BLaER1 (cell line): Measurements from ENCODE around the gene PTGR3.

ENCODE experiments used
- H3K27ac ChIP-seq: shearing (Covaris generic); formaldehyde crosslinking; 2 replicates; pipeline ENCODE4 v1.8.1; 2022
- H3K27me3 ChIP-seq: shearing (Covaris generic); formaldehyde crosslinking; 2 replicates; pipeline ENCODE4 v1.8.1; 2022
- H3K36me3 ChIP-seq: shearing (Covaris generic); formaldehyde crosslinking; 2 replicates; pipeline ENCODE4 v1.8.1; 2022
- H3K4me1 ChIP-seq: shearing (Covaris generic); formaldehyde crosslinking; 2 replicates; pipeline ENCODE4 v1.8.1; 2022
- H3K4me2 ChIP-seq: shearing (Covaris generic); formaldehyde crosslinking; 2 replicates; pipeline ENCODE4 v1.8.1; 2022
- H3K4me3 ChIP-seq: shearing (Covaris generic); formaldehyde crosslinking; 2 replicates; pipeline ENCODE4 v1.8.1; 2022
- H3K9ac ChIP-seq: shearing (Covaris generic); formaldehyde crosslinking; 2 replicates; pipeline ENCODE4 v1.8.1; 2022
- H3K9me3 ChIP-seq: shearing (Covaris generic); formaldehyde crosslinking; 2 replicates; pipeline ENCODE4 v1.8.1; 2022
- H4K20me1 ChIP-seq: shearing (Covaris generic); formaldehyde crosslinking; 2 replicates; pipeline ENCODE4 v1.8.1; 2022
- Cebpa-rat ChIP-seq: shearing (Covaris generic); IDR thresholded peaks from 2 replicates; pipeline ENCODE4 v1.8.1; 2022

PTGR3 gene

GRCh38 chr18:75249175-75249518 is 40.2 kb upstream of the PTGR3 start:
- Histone ChIP-seq H3K36me3 (no peaks in the 10 kb centered on the region), H3K9me3 (no peaks in the 10 kb centered on the region), H4K20me1 (peaks cover 20% of the 10 kb centered on the region; the same call in 1 of the 2 replicates), H3K4me1 (peaks cover 40% of the 10 kb centered on the region), H3K9ac (peak overlapping the region; percentile 69), H3K27me3 (no peaks in the 10 kb centered on the region), H3K4me3 (peak overlapping the region; percentile 51), H3K27ac (peak overlapping the region; percentile 90), H3K4me2 (peak overlapping the region; percentile 91)
- no peak for TF ChIP-seq Cebpa-rat

GRCh38 chr18:75248426-75249174 is 39.7 kb upstream of the PTGR3 start:
- no peaks in the 10 kb centered on the region for H3K36me3 ChIP-seq
- no peak for TF ChIP-seq Cebpa-rat
- peaks cover 19% of the 10 kb centered on the region; the same call in 1 of the 2 replicates for H4K20me1 ChIP-seq
- H3K4me1 ChIP-seq, result peaks cover 40% of the 10 kb centered on the region
- H3K4me2 ChIP-seq, result peak overlapping the region; percentile 91
- H3K9ac ChIP-seq, result peak overlapping the region; percentile 69
- peak overlapping the region; percentile 56 for H3K4me3 ChIP-seq
- H3K27me3 ChIP-seq, result no peaks in the 10 kb centered on the region
- peak overlapping the region; percentile 90 for H3K27ac ChIP-seq
- no peaks in the 10 kb centered on the region for H3K9me3 ChIP-seq

DNA sequence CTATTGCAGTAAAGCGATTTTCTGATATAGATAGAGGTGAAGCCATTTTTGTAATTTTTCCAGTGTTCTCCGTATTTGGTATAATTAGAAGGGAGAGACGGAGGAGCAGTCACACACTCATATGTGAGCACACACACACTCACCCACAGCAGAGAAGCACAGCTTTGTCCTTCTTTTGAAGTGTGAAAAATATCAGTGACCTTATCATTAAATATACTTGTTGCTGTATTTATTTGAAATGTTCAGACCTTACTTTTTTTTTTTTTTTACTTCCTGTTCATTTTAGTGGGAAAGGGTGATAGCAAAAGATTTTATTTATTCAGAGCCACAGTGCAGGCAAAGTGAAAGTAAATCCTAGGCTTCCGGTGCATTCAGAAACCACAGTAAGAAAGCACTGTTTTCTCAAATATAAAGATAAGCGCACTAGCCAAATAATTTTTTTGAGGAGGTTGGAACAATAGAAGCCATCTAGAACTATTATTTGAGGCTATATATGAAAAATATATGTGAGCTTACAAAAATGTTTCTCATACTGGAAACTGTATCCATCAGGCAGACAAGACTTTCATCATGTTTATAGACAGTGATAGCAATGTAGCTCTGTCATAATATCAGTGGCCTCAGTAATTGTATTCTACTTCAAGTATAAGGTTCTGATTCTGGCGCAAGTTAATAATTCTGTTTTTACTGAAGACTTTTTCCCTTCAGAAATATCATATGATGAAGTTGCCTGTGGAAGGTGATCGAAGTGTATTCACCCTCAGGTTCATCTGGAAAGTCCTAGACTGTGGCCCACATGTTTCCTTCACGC is 38.9 kb upstream of the PTGR3 start:
- Histone ChIP-seq H3K4me2 (peak overlapping the region; percentile 91), H3K27ac (peak overlapping the region; percentile 90), H4K20me1 (peaks cover 15% of the 10 kb centered on the region; the same call in 1 of the 2 replicates), H3K36me3 (no peaks in the 10 kb centered on the region), H3K9me3 (no peaks in the 10 kb centered on the region), H3K27me3 (no peaks in the 10 kb centered on the region), H3K9ac (peak overlapping the region; percentile 18), H3K4me3 (peak overlapping the region; percentile 56), H3K4me1 (peaks cover 37% of the 10 kb centered on the region)
- no peak for TF ChIP-seq Cebpa-rat

- Histone ChIP-seq H3K4me1 (peaks cover 37% of the 10 kb centered on the region), H3K27ac (peak overlapping the region; percentile 90), H3K4me2 (peak overlapping the region; percentile 91), H3K4me3 (peak overlapping the region; percentile 56), H3K27me3 (no peaks in the 10 kb centered on the region), H3K9me3 (no peaks in the 10 kb centered on the region), H4K20me1 (peaks cover 18% of the 10 kb centered on the region; the same call in 1 of the 2 replicates), H3K9ac (peak overlapping the region; percentile 18), H3K36me3 (no peaks in the 10 kb centered on the region)
- no peak for TF ChIP-seq Cebpa-rat
Observed at GRCh38 chr18:75246721-75247610, 38.0 kb upstream of the PTGR3 start.

- H3K4me1 ChIP-seq, result peaks cover 28% of the 10 kb centered on the region
- H3K27ac ChIP-seq, result no peak overlapping the region
- peaks cover 18% of the 10 kb centered on the region; the same call in 1 of the 2 replicates for H4K20me1 ChIP-seq
- H3K9me3 ChIP-seq, result peaks cover 14% of the 10 kb centered on the region
- TF ChIP-seq Cebpa-rat, result no peak
- no peak overlapping the region for H3K4me2 ChIP-seq
- H3K27me3 ChIP-seq, result no peaks in the 10 kb centered on the region
- H3K36me3 ChIP-seq, result peaks cover 13% of the 10 kb centered on the region; the same call in 1 of the 2 replicates
- H3K9ac ChIP-seq, result no peak overlapping the region
- H3K4me3 ChIP-seq, result no peak overlapping the region
Observed at GRCh38 chr18:75244351-75245313, 35.7 kb upstream of the PTGR3 start.

DNA sequence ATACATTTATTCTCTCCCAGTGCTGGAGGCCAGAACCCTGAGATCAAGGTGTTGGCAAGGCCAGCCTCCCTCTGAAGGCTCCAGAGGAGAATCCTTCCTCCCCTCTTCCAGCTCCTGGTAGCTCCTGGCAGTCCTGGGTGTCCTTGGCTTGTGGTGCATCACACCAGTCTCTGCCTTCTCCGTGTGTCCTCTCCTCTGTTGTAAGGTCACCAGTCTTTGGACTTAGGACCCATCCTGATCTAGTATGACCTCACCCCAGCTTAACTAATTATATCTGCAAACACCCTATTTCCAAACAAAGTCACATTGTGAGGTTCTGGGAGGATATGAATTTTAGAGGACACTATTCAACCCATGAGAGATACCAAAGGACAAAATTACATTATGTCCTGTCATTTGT is 32.8 kb upstream of the PTGR3 start:
- Histone ChIP-seq H3K9ac (no peak overlapping the region), H3K4me1 (peaks cover 4% of the 10 kb centered on the region), H3K4me3 (no peak overlapping the region), H4K20me1 (peaks cover 18% of the 10 kb centered on the region; the same call in 1 of the 2 replicates), H3K9me3 (peaks cover 14% of the 10 kb centered on the region), H3K27me3 (no peaks in the 10 kb centered on the region), H3K27ac (no peak overlapping the region), H3K4me2 (no peak overlapping the region), H3K36me3 (peaks cover 24% of the 10 kb centered on the region; the same call in 1 of the 2 replicates)
- no peak for TF ChIP-seq Cebpa-rat

DNA sequence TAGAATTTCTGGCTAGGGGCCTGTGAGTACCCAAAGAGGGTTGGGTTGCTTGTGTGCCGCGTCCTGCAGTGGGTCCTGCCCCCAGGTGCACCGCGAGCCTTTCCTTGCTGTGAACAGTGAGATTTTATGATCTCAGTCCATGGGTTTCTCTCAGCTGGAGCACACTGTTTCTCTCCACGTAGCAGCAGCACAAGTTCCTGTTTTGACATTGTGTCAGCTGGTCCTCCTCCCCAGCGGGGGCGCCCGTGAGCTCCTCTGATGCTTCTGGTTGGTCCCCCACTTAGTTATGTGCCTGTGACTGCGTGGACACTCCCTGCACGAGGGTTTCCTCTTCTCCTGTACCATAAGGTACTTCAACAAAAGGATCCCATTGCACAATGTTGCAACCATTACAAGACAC is 31.5 kb upstream of the PTGR3 start:
- peaks cover 33% of the 10 kb centered on the region; the same call in 1 of the 2 replicates for H3K36me3 ChIP-seq
- H3K27ac ChIP-seq, result no peak overlapping the region
- no peaks in the 10 kb centered on the region for H3K27me3 ChIP-seq
- peaks cover 14% of the 10 kb centered on the region for H3K9me3 ChIP-seq
- H3K4me1 ChIP-seq, result no peaks in the 10 kb centered on the region
- no peak overlapping the region for H3K4me2 ChIP-seq
- no peak overlapping the region for H3K9ac ChIP-seq
- peaks cover 26% of the 10 kb centered on the region; the same call in 1 of the 2 replicates for H4K20me1 ChIP-seq
- H3K4me3 ChIP-seq, result no peak overlapping the region
- TF ChIP-seq Cebpa-rat, result no peak

GRCh38 chr18:75238786-75239185 is 29.8 kb upstream of the PTGR3 start:
- Histone ChIP-seq H3K36me3 (peaks cover 39% of the 10 kb centered on the region; the same call in 1 of the 2 replicates), H3K27me3 (no peaks in the 10 kb centered on the region), H3K9me3 (peaks cover 14% of the 10 kb centered on the region), H3K4me1 (no peaks in the 10 kb centered on the region), H4K20me1 (peaks cover 23% of the 10 kb centered on the region; the same call in 1 of the 2 replicates), H3K9ac (no peak overlapping the region), H3K27ac (no peak overlapping the region), H3K4me3 (no peak overlapping the region), H3K4me2 (no peak overlapping the region)
- no peak for TF ChIP-seq Cebpa-rat
